HepG2 (cell line): Measurements from ENCODE around the gene UBQLN1.

Source experiments
- EEA1 ChIP-seq: sonication (generic); formaldehyde crosslinking; IDR thresholded peaks from 2 replicates; pipeline ENCODE4 v1.5.1; 2020; ENCODE audit warnings: mild to moderate bottlenecking, missing genetic modification reagents, borderline replicate concordance
- GLI4 ChIP-seq: sonication (generic); formaldehyde crosslinking; IDR thresholded peaks from 2 replicates; pipeline ENCODE4 v1.5.1; 2020; ENCODE audit warnings: missing genetic modification reagents, mild to moderate bottlenecking, moderate library complexity, borderline replicate concordance
- STAT5B ChIP-seq: sonication (generic); formaldehyde crosslinking; IDR thresholded peaks from 2 replicates; pipeline ENCODE4 v1.4.0; 2020; ENCODE audit warnings: missing genetic modification reagents
- ZNF468 ChIP-seq: sonication (generic); formaldehyde crosslinking; IDR thresholded peaks from 2 replicates; pipeline ENCODE4 v1.8.0; 2022; ENCODE audit warnings: mild to moderate bottlenecking, moderate library complexity, missing genetic modification reagents
- TF ChIP-seq, protein P1 (sequence below): sonication (generic); formaldehyde crosslinking; IDR thresholded peaks from 2 replicates; pipeline ENCODE4 v1.5.0; 2020; ENCODE audit warnings: mild to moderate bottlenecking, missing genetic modification reagents, moderate library complexity
- TF ChIP-seq, protein P2 (sequence below): sonication (generic); formaldehyde crosslinking; IDR thresholded peaks from 2 replicates; pipeline ENCODE4 v1.8.1; 2023; ENCODE audit warnings: mild to moderate bottlenecking, missing genetic modification reagents, borderline replicate concordance

DNA sequence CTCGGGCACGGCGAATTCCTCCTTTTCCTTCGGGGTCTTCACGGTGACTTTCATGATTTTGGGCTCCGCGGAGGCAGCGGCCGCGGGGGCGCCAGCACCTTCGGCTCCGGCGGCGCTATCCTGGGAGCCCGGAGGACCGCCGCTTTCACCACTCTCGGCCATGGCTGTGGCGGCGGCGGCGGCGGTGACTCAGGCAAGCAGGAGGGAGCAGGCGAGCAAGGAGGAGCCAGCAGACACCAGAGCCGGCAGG, 315 bp downstream of the UBQLN1 start:
- TF ChIP-seq, protein P1, sequence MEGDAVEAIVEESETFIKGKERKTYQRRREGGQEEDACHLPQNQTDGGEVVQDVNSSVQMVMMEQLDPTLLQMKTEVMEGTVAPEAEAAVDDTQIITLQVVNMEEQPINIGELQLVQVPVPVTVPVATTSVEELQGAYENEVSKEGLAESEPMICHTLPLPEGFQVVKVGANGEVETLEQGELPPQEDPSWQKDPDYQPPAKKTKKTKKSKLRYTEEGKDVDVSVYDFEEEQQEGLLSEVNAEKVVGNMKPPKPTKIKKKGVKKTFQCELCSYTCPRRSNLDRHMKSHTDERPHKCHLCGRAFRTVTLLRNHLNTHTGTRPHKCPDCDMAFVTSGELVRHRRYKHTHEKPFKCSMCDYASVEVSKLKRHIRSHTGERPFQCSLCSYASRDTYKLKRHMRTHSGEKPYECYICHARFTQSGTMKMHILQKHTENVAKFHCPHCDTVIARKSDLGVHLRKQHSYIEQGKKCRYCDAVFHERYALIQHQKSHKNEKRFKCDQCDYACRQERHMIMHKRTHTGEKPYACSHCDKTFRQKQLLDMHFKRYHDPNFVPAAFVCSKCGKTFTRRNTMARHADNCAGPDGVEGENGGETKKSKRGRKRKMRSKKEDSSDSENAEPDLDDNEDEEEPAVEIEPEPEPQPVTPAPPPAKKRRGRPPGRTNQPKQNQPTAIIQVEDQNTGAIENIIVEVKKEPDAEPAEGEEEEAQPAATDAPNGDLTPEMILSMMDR (CRISPR knock-in tag) = no peak
- TF ChIP-seq STAT5B (CRISPR knock-in tag) (no peak), GLI4 (CRISPR knock-in tag) (no peak), EEA1 (CRISPR knock-in tag) (no peak), ZNF468 (CRISPR knock-in tag) (no peak)
- TF ChIP-seq, protein P2, sequence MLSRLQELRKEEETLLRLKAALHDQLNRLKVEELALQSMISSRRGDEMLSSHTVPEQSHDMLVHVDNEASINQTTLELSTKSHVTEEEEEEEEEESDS (CRISPR knock-in tag) = no peak
